Measurements from ENCODE around the gene MRPL30.
"Not testable (repeated sequence)": the region's sequence is repeated elsewhere in the genome, so short reads cannot be mapped to it uniquely, and the experiment has no call there.

DNA sequence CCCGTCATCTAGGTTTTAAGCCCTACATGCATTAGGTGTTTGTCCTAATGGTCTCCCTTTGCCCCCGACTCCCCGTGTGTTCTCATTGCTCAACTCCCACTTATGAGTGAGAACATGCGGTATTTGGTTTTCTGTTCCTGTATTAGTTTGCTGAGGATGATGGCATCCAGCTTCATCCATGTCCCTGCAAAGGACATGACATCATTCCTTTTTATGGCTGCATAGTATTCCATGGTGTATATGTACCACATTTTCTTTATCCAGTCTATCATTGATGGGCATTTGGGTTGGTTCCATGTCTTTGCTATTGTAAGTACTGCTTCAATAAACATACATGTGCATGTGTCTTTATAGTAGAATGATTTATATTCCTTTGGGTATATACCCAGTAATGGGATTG is 11.4 kb downstream of the MRPL30 start:
- TF ChIP-seq, protein P1, sequence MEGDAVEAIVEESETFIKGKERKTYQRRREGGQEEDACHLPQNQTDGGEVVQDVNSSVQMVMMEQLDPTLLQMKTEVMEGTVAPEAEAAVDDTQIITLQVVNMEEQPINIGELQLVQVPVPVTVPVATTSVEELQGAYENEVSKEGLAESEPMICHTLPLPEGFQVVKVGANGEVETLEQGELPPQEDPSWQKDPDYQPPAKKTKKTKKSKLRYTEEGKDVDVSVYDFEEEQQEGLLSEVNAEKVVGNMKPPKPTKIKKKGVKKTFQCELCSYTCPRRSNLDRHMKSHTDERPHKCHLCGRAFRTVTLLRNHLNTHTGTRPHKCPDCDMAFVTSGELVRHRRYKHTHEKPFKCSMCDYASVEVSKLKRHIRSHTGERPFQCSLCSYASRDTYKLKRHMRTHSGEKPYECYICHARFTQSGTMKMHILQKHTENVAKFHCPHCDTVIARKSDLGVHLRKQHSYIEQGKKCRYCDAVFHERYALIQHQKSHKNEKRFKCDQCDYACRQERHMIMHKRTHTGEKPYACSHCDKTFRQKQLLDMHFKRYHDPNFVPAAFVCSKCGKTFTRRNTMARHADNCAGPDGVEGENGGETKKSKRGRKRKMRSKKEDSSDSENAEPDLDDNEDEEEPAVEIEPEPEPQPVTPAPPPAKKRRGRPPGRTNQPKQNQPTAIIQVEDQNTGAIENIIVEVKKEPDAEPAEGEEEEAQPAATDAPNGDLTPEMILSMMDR (conservative IDR thresholded peaks at IDR 0.05; ENCODE audit: low read length) = not testable (repeated sequence)
- not testable (repeated sequence) for TF ChIP-seq EZH2phosphoT487 (IDR thresholded peaks at IDR 0.05; ENCODE audit: borderline replicate concordance, low read depth, low read length)

Measured in OCI-LY7 (cell line).